ENCODE results near the gene GPR39.
A peak's percentile ranks its signal among the peaks of the same experiment; 100 is the strongest.

GPR39 gene

DNA sequence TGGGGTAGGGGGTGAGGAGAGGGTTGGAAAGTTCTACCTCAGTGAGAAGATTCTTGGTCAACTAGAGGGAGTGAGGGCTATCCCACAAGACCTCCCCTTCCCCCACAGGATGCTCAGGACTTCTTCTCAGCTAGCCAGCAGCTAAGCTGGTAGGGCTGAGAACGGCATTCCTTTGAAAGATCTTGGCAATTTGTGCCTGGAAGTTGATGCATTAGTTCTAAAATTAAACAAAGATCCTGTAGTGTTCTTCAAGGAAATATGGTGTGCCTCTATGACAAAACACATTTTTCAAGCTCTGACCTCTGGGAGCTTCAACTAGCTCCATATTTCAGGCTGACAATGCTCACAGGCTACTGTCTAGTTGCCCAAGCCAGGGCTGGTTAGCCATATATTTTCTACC is 251.1 kb downstream of the GPR39 start:
- peaks cover 12% of the 10 kb centered on the region for H3K4me1 ChIP-seq (ENCODE audit: insufficient read depth, poor library complexity, severe bottlenecking)
- DNase-seq (ENCODE audit: low spot score) (no peak), ATAC-seq (ENCODE audit: low read depth) (no peak)
- no peaks in the 10 kb centered on the region for H3K9me3 ChIP-seq (ENCODE audit: severe bottlenecking)
- TF ChIP-seq, protein P1, sequence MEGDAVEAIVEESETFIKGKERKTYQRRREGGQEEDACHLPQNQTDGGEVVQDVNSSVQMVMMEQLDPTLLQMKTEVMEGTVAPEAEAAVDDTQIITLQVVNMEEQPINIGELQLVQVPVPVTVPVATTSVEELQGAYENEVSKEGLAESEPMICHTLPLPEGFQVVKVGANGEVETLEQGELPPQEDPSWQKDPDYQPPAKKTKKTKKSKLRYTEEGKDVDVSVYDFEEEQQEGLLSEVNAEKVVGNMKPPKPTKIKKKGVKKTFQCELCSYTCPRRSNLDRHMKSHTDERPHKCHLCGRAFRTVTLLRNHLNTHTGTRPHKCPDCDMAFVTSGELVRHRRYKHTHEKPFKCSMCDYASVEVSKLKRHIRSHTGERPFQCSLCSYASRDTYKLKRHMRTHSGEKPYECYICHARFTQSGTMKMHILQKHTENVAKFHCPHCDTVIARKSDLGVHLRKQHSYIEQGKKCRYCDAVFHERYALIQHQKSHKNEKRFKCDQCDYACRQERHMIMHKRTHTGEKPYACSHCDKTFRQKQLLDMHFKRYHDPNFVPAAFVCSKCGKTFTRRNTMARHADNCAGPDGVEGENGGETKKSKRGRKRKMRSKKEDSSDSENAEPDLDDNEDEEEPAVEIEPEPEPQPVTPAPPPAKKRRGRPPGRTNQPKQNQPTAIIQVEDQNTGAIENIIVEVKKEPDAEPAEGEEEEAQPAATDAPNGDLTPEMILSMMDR (IDR thresholded peaks at IDR 0.05; ENCODE audit: poor library complexity, severe bottlenecking) = no peak
- H3K27ac ChIP-seq (ENCODE audit: poor library complexity, severe bottlenecking) = no peak overlapping the region
- no peak overlapping the region for H3K4me3 ChIP-seq (ENCODE audit: severe bottlenecking)
- H3K36me3 ChIP-seq (ENCODE audit: low read depth) = no peaks in the 10 kb centered on the region
- H3K27me3 ChIP-seq (ENCODE audit: insufficient read depth, poor library complexity, severe bottlenecking) = peaks cover 52% of the 10 kb centered on the region

DNA sequence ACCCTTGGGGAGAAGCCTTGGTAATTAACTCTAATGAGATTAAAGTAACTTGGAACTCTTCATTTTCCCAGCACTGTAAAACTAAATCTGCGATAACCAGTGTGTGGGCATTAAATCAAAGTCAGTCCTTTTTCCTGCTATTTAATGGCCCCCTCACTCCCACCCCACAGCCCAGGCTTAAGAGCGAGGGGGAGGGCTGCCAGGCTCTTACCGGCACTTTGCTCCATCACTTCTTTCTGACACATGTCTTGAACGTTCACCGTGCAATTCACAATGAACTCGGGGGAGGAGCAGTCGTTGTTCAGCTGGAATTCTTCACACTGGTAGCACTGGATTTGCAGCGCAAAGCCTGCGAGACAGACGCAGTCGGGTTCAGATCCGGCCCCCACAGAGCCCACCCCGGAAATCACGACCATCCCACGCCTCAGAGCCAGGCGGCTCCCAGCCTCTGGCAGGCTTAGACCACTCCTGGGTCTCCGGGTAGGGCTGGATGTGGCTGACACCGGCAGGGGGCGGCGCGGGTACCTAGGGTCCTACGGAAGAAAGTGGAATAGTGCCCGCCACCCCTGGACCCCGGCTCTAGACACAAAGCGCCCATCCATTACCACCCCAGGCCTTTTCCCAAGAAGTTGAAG is 251.7 kb downstream of the GPR39 start:
- ATAC-seq (ENCODE audit: low read depth) (no peak), DNase-seq (ENCODE audit: low spot score) (no peak)
- Histone ChIP-seq H3K4me1 (ENCODE audit: insufficient read depth, poor library complexity, severe bottlenecking) (peaks cover 12% of the 10 kb centered on the region), H3K4me3 (ENCODE audit: severe bottlenecking) (no peak overlapping the region), H3K36me3 (ENCODE audit: low read depth) (no peaks in the 10 kb centered on the region), H3K27ac (ENCODE audit: poor library complexity, severe bottlenecking) (no peak overlapping the region), H3K9me3 (ENCODE audit: severe bottlenecking) (no peaks in the 10 kb centered on the region), H3K27me3 (ENCODE audit: insufficient read depth, poor library complexity, severe bottlenecking) (peaks cover 52% of the 10 kb centered on the region)
- TF ChIP-seq, protein P1 (IDR thresholded peaks at IDR 0.05; ENCODE audit: poor library complexity, severe bottlenecking) = no peak

DNA sequence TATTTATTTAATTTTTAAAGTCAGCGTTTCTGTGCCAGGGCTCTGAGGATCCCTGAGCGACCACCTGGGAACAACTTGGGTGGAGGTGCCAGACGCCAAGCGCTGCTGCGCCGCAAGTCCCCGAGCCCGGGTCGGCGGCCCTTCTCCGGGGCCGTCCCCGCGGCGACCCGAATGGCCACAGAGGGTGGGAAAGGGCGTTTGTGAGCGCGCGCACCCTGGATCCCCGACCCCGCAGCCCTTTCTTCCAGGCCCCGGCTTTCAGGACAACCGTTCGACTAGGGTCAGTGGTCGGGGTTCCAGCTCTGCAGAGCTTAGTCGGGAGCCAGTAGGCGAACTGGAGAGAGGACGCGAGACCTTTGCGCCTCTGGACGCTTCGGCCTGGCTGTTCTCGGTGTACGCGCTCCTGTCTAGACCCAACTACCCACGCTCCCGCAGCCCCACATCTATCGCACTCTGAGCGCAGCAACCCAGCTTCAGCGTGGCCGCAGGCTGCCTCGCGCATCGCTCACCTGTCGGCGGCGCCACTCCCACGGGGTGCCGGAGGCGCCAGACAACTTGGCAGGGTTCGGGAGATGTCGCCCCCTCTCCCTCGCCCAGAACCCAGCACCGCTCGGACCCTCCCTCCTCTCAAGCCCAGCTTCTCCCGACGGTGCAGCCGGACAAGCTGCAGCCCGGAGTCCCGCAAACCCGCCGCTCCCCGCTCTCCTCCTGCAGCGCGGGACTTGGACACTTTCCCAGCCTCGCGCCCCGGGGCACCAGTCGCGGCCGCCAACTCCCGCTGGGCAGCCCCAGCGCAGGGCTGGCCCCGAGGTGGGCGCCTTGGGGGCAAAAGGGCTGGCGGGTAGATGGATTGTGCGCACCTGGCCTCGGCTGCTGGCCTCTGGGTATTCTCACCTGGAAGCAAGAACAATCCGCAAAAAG is 252.6 kb downstream of the GPR39 start:
- Histone ChIP-seq H3K4me3 (ENCODE audit: severe bottlenecking) (peak overlapping the region; percentile 16), H3K27me3 (ENCODE audit: insufficient read depth, poor library complexity, severe bottlenecking) (peaks cover 52% of the 10 kb centered on the region), H3K27ac (ENCODE audit: poor library complexity, severe bottlenecking) (no peak overlapping the region), H3K4me1 (ENCODE audit: insufficient read depth, poor library complexity, severe bottlenecking) (peaks cover 12% of the 10 kb centered on the region), H3K36me3 (ENCODE audit: low read depth) (no peaks in the 10 kb centered on the region), H3K9me3 (ENCODE audit: severe bottlenecking) (no peaks in the 10 kb centered on the region)
- no peak for DNase-seq (ENCODE audit: low spot score)
- TF ChIP-seq, protein P1 (IDR thresholded peaks at IDR 0.05; ENCODE audit: poor library complexity, severe bottlenecking) = no peak
- ATAC-seq (ENCODE audit: low read depth) = peak; percentile 13; the same call in 1 of the 3 replicates

DNA sequence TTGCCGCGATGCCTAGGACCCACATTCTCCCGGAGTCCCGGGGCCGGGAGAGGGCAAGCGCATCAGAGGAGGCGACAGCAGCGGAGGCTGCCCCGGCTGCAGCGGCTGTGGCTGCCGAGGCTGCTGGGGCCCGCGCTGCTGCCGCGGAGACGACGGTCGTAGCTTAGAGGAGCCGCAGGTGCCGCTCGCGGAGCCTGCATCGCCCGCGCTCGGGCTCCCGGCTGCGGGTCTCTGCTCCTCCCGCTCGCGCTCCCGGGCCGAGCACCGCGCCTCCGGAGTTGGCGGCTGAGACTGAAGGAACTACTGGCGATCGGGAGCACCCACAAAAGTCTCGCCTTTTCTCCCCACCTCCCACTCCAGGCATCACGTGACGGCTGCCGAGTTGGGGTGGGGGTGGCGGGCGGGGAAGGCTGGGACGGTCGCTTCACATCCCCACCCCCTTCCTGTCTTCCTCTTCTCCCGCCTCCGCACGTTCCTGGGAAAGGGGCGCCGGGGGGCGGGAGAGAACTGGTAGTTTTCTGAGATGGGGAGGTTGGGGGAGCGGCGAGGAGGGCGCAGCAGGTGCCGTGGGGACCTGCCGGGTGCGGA is 253.4 kb downstream of the GPR39 start, which contains the start of gene LYPD1:
Gene LYPD1 (minus strand): TSS at position 298 of the 588 bp plus-strand sequence. CDS start 273 bp downstream, at position 25.
- H3K27me3 ChIP-seq (ENCODE audit: insufficient read depth, poor library complexity, severe bottlenecking) = peaks cover 52% of the 10 kb centered on the region
- ATAC-seq (ENCODE audit: low read depth) (peak; percentile 48), DNase-seq (ENCODE audit: low spot score) (no peak)
- H3K4me3 ChIP-seq (ENCODE audit: severe bottlenecking) = peak within 1 kb of the TSS; percentile 16
- H3K9me3 ChIP-seq (ENCODE audit: severe bottlenecking) = no peaks in the 10 kb centered on the region
- H3K36me3 ChIP-seq (ENCODE audit: low read depth) = no peaks in the 10 kb centered on the region
- H3K27ac ChIP-seq (ENCODE audit: poor library complexity, severe bottlenecking) = no peak within 1 kb of the TSS
- peaks cover 12% of the 10 kb centered on the region for H3K4me1 ChIP-seq (ENCODE audit: insufficient read depth, poor library complexity, severe bottlenecking)
- TF ChIP-seq, protein P1 (IDR thresholded peaks at IDR 0.05; ENCODE audit: poor library complexity, severe bottlenecking) = no peak
